Fibroblast of the aortic adventitia (primary cell): ENCODE data around the gene UBR2. TPM values are rescaled to one million over a fixed set of nuclear protein-coding genes. Genes with fewer than 3 reads are reported as not detected.
"Not testable (repeated sequence)": the region's sequence is repeated elsewhere in the genome, so short reads cannot be mapped to it uniquely, and the experiment has no call there.

Source experiments
- DNase-seq: peaks from one replicate; pipeline ENCODE4 v3.0.0-alpha.2; 2010; ENCODE audit warnings: low read depth
- H3K4me3 ChIP-seq: 2 replicates; pipeline ENCODE4 v1.5.1; 2011; ENCODE audit warnings: low read depth, mild to moderate bottlenecking, control low read depth, low read length, moderate library complexity
- CTCF ChIP-seq: IDR thresholded peaks from 2 replicates; pipeline ENCODE4 v1.5.1; 2011; ENCODE audit warnings: mild to moderate bottlenecking, low read length, control low read depth, inconsistent platforms; ENCODE audit not compliant: insufficient read depth
- total RNA-seq: library from RNA; depleted of rRNA; stranded (reverse); fragments of >200 nt; gene quantifications from 2 replicates; pipeline ENCODE4 v1.2.3, GENCODE V29; 2012; ENCODE audit warnings: low replicate concordance

Gene UBR2
- total RNA-seq, 1 donor, result 35.9 TPM

GRCh38 chr6:42697268-42697655 is 133.4 kb downstream of the UBR2 start:
- no peak for DNase-seq
- TF ChIP-seq CTCF, result no peak
- no peak overlapping the region for H3K4me3 ChIP-seq

- no peak for TF ChIP-seq CTCF
- no peak for DNase-seq
Observed at GRCh38 chr6:42698217-42698616, 134.4 kb downstream of the UBR2 start.

GRCh38 chr6:42702200-42702599 is 138.4 kb downstream of the UBR2 start:
- DNase-seq, result peak; percentile 64
- no peak for TF ChIP-seq CTCF
- H3K4me3 ChIP-seq, result no peak overlapping the region

More at GRCh38 chr6:42698217-42698616, 134.4 kb downstream of the UBR2 start:
- no peak overlapping the region for H3K4me3 ChIP-seq

GRCh38 chr6:42702786-42703185 is 139.0 kb downstream of the UBR2 start:
- not testable (repeated sequence) for DNase-seq, H3K4me3 ChIP-seq

- TF ChIP-seq CTCF, result no peak
- H3K4me3 ChIP-seq, result peak overlapping the region; percentile 44
- DNase-seq, result no peak
Observed at GRCh38 chr6:42704251-42704936, 140.6 kb downstream of the UBR2 start.

GRCh38 chr6:42704937-42705374 is 141.1 kb downstream of the UBR2 start:
- no peak overlapping the region for H3K4me3 ChIP-seq
- no peak for DNase-seq
- TF ChIP-seq CTCF, result no peak

GRCh38 chr6:42707595-42707994 is 143.8 kb downstream of the UBR2 start:
- DNase-seq, result no peak
- TF ChIP-seq CTCF, result no peak
- no peak overlapping the region for H3K4me3 ChIP-seq
